22Rv1 (cell line): ENCODE data around the gene FHIT.

Experiments
- H3K27ac ChIP-seq: fragments of 450-650 bp; 2 replicates; pipeline ENCODE4 v1.5.1; 2017
- ZFX ChIP-seq: fragments of 450-650 bp; IDR thresholded peaks from 2 replicates; pipeline ENCODE4 v1.6.1; 2017; ENCODE audit warnings: antibody characterized with exemption, borderline replicate concordance
- TF ChIP-seq, protein P1 (sequence below): fragments of 450-650 bp; IDR thresholded peaks from 2 replicates; pipeline ENCODE4 v1.5.1; 2017; ENCODE audit warnings: mild to moderate bottlenecking

The FHIT gene

DNA sequence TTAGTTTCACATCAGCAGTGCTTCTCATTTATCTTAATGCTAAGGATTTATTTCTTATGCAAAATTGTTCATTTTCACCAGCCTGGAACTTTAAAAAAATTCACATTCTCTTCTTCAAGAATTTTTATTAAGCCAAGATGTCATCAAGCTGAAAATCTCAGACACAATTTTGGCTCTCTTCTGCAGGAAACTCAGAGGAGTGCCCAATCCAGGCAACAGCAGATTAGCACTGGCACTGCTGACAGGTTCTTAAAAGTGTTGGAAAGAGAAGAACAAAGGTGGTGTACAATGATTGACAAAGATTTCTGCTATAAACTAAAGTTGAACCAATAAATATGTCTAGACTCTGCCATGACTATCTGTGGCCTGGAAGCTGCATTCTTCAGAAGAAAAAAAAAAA lies 479.5 kb downstream of the FHIT start:
- H3K27ac ChIP-seq, result no peak overlapping the region
- no peak for TF ChIP-seq ZFX
- TF ChIP-seq, protein P1, sequence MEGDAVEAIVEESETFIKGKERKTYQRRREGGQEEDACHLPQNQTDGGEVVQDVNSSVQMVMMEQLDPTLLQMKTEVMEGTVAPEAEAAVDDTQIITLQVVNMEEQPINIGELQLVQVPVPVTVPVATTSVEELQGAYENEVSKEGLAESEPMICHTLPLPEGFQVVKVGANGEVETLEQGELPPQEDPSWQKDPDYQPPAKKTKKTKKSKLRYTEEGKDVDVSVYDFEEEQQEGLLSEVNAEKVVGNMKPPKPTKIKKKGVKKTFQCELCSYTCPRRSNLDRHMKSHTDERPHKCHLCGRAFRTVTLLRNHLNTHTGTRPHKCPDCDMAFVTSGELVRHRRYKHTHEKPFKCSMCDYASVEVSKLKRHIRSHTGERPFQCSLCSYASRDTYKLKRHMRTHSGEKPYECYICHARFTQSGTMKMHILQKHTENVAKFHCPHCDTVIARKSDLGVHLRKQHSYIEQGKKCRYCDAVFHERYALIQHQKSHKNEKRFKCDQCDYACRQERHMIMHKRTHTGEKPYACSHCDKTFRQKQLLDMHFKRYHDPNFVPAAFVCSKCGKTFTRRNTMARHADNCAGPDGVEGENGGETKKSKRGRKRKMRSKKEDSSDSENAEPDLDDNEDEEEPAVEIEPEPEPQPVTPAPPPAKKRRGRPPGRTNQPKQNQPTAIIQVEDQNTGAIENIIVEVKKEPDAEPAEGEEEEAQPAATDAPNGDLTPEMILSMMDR, result no peak

DNA sequence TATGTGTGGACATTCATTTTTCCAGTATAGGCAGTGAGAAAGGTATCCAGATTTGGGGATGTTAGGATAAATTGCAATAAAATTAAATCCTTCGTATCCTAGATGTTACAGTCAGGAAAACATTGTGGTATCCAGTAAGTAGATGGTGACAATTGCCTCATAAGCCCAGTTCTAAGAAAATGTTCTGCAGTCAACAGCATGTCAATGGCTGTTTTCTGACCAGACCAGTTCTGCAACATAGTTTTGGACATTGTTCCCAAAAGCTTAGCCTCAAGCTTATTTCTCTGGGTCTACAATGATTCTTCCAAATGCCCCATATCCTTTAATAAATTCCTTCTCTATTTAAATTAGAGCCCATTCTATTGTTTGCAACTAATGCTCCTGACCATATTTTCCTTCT lies 480.7 kb downstream of the FHIT start:
- no peak for TF ChIP-seq ZFX
- TF ChIP-seq, protein P1, result no peak
- H3K27ac ChIP-seq, result no peak overlapping the region

- TF ChIP-seq, protein P1, result no peak
- no peak for TF ChIP-seq ZFX
- H3K27ac ChIP-seq, result no peak overlapping the region
Observed at GRCh38 chr3:60767536-60767935, 483.7 kb downstream of the FHIT start.

- TF ChIP-seq ZFX, result no peak
- TF ChIP-seq, protein P1, result no peak
- H3K27ac ChIP-seq, result no peak overlapping the region
Observed at GRCh38 chr3:60765776-60766175, 485.5 kb downstream of the FHIT start.

DNA sequence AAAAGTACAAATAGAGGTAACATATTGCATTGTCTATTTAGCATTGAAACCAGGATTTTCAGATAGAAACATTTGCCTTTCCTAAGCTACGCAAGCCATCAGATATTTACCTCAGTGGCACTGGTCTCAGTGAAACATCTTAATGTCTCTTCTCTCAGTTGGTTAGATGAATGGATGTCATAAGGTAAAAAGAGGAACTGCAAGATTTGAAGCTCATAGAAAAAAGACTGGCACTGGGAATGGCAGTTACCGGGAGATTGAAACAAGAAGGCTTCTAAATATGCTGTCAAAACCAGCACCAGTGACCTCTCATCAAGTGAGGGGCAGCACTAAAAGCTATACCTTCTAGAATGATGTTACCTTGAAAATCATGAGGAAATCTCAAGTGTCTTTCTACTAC lies 486.4 kb downstream of the FHIT start:
- no peak for TF ChIP-seq ZFX
- TF ChIP-seq, protein P1, result no peak
- no peak overlapping the region for H3K27ac ChIP-seq

DNA sequence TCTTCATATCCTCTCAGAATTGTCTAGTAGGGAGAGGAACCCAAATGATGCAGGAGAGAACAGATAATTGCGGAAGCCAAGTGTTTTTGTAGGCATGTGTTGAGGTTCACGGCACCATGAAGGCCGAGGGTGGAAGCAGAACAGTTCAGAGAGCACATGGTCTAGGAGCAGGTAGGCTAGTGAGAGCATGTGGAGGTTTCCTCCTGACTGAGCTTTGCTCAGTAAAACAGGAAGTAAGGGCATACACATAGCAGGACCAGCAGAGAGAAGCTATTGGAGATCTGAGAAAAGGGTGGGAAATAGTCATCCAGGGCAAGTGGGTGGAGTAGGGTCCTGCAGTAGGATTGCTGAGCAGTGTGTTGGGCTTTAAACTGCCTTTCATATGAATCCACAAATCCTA lies 491.1 kb downstream of the FHIT start:
- H3K27ac ChIP-seq, result no peak overlapping the region
- no peak for TF ChIP-seq ZFX
- TF ChIP-seq, protein P1, result no peak

DNA sequence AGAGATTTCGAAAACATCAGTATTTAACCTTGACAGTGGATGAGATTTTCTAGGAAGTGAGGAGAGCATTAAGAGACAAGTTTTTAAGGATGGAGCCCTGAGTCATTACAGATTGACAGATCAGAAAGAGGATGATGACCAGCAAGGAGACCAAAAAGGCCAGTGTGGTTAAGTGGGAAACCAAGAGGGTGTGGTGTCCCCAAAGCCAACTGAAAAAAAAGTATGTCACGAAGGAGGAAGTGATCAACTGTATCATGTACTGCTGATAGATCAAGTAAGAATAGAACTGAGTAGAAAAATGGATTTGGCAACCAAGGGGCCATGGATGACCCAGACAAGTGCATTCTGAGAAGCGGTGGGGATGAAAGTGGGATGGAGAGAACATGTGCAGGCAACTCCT lies 491.8 kb downstream of the FHIT start:
- TF ChIP-seq, protein P1, result no peak
- no peak for TF ChIP-seq ZFX
- no peak overlapping the region for H3K27ac ChIP-seq
